GM18502 (cell line): ENCODE measurements around the gene PLEKHG1.

Experiments
- ATAC-seq: cut with Tn5 transposase; IDR thresholded peaks from one replicate; pipeline ENCODE4 v1.9.1; 2021; ENCODE audit warnings: mild to moderate bottlenecking; ENCODE audit not compliant: unreplicated experiment, poor library complexity

Gene PLEKHG1

GRCh38 chr6:150617496-150618460, 18.1 kb downstream of the PLEKHG1 start:
- no peak for ATAC-seq

GRCh38 chr6:150619275-150619674, 19.6 kb downstream of the PLEKHG1 start:
- no peak for ATAC-seq

- ATAC-seq, result no peak
Measured at GRCh38 chr6:150620244-150620643, 20.6 kb downstream of the PLEKHG1 start.

- ATAC-seq, result no peak
Measured at GRCh38 chr6:150620763-150621162, 21.1 kb downstream of the PLEKHG1 start.

- ATAC-seq, result no peak
Measured at GRCh38 chr6:150622476-150622875, 22.8 kb downstream of the PLEKHG1 start.

- peak; percentile 98 for ATAC-seq
Measured at GRCh38 chr6:150622941-150623874, 23.5 kb downstream of the PLEKHG1 start.

GRCh38 chr6:150624191-150624590, 24.5 kb downstream of the PLEKHG1 start:
- no peak for ATAC-seq

GRCh38 chr6:150625927-150626326, 26.2 kb downstream of the PLEKHG1 start:
- ATAC-seq, result no peak

GRCh38 chr6:150627154-150627553, 27.5 kb downstream of the PLEKHG1 start:
- ATAC-seq, result no peak

GRCh38 chr6:150627585-150628025, 27.9 kb downstream of the PLEKHG1 start:
- ATAC-seq, result no peak

GRCh38 chr6:150628908-150629307, 29.2 kb downstream of the PLEKHG1 start:
- ATAC-seq, result no peak

GRCh38 chr6:150631283-150631983, 31.7 kb downstream of the PLEKHG1 start:
- peak; percentile 41 for ATAC-seq

- ATAC-seq, result no peak
Measured at GRCh38 chr6:150631984-150632642, 32.4 kb downstream of the PLEKHG1 start.

- ATAC-seq, result peak; percentile 44
Measured at GRCh38 chr6:150632785-150633485, 33.2 kb downstream of the PLEKHG1 start.

- ATAC-seq, result peak; percentile 27
Measured at GRCh38 chr6:150633486-150633834, 33.8 kb downstream of the PLEKHG1 start.

- no peak for ATAC-seq
Measured at GRCh38 chr6:150634176-150634963, 34.7 kb downstream of the PLEKHG1 start.

GRCh38 chr6:150634964-150635292, 35.2 kb downstream of the PLEKHG1 start:
- ATAC-seq, result no peak

- no peak for ATAC-seq
Measured at GRCh38 chr6:150635906-150636514, 36.3 kb downstream of the PLEKHG1 start.
